HL-60 (cell line): ENCODE measurements around the gene RTN3.

ENCODE experiments used
- CTCF ChIP-seq: IDR thresholded peaks from one replicate; pipeline ENCODE4 v1.5.1; 2011; ENCODE audit warnings: low read length, control low read depth, inconsistent platforms; ENCODE audit not compliant: insufficient read depth
- POLR2AphosphoS5 ChIP-seq: IDR thresholded peaks from 2 replicates; pipeline ENCODE4 v1.6.1; 2012; ENCODE audit warnings: low read depth

- no peak for TF ChIP-seq CTCF
- no peak for TF ChIP-seq POLR2AphosphoS5
Observed at GRCh38 chr11:63699896-63700295, 18.6 kb downstream of the RTN3 start.
